Stromal cell of bone marrow (primary cell): ENCODE measurements around the gene FXYD5.
A peak's percentile ranks its signal among the peaks of the same experiment; 100 is the strongest.

Source experiments
- DNase-seq: peaks from one replicate; pipeline ENCODE4 v3.0.0-alpha.2; 2012; ENCODE audit warnings: low read depth

Gene FXYD5, protein sequence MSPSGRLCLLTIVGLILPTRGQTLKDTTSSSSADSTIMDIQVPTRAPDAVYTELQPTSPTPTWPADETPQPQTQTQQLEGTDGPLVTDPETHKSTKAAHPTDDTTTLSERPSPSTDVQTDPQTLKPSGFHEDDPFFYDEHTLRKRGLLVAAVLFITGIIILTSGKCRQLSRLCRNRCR

DNA sequence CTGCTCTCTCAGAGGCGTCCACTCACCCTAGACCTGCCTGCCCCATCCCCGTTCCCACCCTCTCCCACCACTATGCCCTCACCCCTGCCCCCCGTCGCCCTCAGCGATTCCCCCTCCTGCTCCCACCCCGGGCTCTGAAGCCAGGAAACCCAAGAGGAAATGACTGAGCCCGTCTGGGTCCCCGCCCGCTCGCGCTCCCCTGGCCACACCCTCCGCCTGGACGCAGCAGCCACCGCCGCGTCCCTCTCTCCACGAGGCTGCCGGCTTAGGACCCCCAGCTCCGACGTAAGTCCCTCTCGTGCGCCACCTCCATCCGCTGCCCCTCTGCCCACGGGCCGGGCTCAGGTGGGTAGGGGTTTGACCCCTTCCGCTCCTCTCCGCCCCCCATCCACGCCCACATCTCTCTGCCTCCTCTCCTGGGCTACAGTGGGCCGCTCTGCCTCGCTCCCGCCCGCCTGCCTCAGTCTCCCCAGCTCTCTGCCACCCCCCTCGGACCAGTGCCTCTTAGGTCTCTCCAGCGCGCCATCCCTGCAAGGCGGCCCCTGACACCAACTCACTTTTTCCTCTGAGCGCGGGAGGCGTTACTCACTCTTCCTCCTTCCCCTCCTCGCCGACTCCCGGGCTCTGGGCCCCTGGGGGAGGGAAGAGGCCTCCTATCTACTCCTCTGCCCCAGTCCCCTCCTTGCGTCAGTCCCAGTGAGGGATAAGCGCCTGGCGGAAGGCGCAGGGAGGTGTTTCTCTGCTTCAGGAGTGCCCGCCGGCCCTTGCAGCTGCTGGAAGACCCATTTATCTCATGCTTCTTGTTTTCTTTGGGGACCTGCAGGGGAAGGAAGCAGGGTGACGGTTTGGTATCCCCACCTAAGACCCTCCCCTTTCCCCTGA, at the start of gene FXYD5:
FXYD5 (plus strand) TSS at position 211 of the 882 bp plus-strand sequence. CDS start 816 bp downstream, outside the sequence.
- peak; percentile 73 for DNase-seq

DNA sequence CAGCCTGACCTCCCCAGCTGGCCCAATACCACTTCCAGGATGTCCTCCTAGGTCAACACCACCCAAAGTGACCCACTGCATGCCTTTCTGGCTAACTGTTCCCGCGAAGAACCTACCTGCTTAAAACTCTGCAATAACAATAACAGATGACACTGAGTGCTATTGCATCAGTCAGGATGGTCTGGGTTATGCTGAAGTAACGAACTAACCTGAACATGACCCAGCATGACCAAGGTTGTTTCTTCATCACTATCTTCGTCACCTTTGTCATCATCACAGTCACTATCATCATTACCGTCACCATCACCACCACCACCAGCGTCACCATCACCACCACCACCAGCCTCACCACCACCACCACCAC, 49.5 kb upstream of the FXYD5 start:
- no peak for DNase-seq

DNA sequence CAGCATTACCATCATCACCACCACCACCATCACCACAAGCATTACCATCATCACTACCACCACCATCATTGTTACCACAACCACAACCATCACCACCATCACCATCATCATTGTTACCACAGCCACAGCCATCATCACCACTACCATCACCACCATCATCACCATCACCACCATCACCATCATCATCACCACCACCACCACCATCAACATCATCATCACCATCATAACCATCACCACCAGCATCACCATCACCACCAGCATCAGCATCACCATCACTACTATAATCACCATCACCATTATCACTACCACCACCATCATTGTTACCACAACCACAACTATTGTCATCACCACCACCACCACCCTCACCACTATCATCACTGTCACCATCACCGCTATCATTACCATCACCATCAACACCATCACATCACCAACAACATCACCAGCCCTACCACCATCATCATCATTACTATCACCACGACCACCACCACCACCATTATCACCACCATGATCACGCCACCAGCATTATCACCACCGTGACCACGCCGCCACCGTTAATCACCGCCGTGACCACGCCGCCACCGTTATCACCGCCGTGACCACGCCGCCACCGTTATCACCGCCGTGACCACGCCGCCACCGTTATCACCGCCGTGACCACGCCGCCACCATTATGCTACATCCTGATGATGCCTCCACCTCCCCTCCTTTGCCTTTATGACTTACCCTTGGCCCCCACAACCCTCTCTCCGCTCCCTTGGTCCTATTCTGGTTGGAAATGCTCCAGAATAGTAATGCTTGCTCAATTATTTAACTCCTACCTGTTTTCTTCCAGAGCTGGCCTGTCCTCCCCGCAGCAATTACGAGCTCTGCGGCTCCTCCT, 48.9 kb upstream of the FXYD5 start:
- DNase-seq = no peak

DNA sequence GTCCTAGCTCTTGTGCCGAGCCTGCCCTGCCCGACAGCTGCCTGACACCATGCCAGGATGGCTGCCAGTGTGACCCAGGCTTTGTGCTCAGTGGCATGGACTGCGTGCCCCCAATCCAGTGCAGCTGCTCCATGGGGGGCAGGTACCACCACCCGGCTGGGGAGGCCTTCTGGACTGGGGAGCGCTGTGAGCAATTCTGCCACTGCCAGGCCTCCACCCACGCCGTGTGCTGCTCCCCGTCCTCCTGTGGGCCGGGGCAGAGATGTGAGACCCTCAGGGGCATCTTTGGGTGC, 48.3 kb upstream of the FXYD5 start:
- no peak for DNase-seq

DNA sequence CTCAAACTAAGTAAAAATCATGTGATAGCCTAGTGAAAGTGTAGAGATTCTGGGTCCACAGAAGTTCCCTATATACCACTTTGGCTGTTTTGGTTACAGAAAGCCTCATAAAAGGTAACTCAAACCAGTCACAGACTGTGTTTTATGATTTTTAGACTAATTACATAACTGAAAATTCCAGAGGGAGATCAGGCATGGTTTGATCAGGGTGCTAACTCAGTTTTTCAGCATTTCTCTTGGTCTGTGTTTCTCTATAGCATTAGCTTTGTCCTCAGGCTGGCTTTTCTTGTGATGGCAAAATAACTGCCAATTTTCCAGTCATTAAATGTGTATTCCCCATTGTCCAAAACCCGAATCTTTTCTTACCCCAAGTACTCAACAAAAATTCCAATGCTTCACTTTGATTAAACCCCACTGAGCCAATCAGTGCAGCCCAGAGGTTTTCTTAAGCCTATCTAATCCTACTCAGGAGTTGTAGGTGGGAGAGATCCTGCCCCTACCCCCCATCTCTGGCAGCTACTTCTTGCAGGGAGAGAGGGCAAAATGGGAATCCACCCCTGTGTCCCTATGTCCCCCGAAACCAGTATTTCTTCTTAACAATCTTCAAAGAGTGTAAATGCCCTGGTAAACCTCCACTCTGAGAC, 47.5 kb upstream of the FXYD5 start:
- no peak for DNase-seq

DNA sequence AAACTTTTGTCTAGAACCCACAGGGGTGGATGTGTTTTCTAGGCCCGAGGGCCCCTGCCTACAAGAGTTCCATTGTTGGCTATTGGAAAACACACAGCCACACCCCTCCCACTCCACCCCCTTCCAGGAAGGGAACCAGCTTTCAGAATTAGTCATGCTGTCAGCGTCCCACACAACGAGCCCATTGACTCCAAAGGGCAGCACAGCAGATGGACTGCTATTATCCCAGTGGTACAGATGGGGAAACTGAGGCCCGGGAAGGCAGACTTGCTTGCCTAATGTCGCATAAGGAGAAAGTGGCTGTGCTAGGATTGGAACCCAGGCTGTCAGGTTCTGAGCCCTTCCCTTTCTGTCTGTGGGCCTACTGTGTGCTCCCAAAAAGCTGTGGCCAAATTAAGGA, 47.0 kb upstream of the FXYD5 start:
- peak; percentile 34 for DNase-seq

DNA sequence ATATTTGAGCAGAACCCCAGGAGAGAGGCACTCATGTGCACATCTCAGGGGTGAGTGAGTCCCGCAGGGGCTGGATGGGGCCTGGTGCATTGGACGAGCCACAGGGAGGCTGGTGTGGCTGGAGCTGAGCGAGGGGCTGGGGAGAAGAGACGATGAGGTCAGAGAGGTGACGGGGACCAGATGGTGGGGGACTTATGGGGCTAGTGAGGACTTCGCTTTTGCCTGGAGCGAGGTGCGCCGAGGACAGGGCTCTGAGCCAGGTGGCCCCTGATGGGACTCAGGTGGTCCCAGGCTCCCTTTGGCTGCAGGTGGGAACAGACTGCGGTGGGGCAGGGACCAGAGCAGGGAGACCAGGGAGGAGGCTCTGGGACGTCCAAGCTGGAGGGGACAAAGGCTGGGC, 45.8 kb upstream of the FXYD5 start:
- no peak for DNase-seq

DNA sequence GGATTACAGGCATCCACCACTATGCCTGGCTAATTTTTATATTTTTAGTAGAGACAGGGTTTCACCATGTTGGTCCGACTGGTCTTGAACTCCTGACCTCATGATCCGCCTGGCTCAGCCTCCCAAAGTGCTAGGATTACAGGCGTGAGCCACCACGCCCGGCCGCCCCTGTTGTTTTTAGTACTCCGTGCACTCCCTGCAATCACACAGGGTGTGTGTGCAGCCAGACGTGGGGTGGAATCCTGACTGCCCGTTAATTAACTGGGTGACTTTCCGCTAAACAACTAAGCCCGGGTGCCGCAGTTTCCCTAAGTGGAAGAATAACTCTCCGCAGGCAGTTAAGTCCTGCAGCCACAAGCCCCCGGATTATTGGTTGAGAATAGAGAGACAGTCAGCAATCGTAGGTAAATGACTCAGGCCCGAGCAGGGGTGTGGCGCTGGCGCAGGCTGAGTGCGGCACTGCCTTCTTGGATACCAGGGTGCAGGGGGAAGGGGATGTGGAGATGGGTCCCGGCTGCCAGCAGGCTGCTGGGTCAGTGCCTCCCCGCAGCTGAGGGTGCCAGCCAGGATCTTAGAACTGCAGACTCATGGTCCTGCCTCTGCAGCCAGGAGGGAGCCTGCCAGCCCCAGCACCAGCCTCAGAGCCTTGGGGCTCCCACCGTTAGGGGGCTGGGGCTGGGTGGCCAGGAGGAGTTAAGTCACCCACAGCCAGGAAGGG, 45.0 kb upstream of the FXYD5 start:
- DNase-seq = no peak

DNA sequence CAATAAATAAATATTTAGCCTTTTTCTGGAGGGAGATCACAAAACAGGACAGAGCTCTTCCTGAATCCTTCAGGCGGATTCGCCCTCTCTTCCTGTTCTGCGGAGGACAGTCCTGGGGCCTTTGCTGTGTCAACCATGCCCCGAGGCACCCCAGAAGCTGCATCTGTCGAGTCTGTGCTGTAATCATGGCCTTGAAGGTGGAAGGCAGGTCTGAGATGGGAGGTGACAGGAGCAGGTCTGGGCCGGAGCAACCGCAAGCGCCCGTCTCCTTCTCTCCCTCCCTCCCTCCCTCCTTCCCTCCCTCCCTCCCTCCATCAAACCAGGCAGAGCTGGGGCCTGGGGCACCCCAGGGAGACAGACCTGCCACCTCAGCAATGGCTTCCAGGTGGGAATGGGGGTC, 43.6 kb upstream of the FXYD5 start:
- DNase-seq = no peak

DNA sequence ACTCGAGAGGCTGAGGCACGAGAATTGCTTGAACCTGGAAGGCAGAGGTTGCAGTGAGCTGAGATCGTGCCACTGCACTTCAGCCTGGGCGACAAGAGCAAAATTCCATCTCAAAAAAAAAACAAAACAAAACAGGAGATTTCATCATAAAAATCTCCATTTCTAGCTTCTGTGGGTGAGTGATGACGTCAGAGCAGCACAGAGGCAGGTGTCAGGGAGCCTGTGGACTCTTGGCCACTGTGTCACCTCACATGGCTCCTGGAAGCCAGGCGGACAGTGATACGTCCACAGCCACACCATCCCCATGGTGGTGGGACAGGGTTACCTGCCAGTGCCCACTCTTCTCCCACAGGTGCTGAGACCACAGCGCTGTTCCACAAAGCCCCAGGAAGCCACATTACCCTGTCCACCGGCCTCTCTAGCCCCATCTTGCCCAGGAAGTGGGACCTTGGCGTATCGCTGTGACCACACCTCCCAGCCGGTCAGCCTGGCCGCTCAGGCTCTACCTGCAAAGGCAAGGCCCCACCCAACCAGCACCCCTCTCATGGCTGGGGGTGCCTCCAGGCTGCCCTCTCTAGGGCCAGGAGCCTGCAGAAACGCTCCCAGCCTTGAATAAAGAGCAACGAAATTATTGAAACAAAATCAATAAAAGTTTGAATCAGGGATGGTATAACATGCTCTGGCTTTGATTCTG, 41.4 kb upstream of the FXYD5 start:
- no peak for DNase-seq

DNA sequence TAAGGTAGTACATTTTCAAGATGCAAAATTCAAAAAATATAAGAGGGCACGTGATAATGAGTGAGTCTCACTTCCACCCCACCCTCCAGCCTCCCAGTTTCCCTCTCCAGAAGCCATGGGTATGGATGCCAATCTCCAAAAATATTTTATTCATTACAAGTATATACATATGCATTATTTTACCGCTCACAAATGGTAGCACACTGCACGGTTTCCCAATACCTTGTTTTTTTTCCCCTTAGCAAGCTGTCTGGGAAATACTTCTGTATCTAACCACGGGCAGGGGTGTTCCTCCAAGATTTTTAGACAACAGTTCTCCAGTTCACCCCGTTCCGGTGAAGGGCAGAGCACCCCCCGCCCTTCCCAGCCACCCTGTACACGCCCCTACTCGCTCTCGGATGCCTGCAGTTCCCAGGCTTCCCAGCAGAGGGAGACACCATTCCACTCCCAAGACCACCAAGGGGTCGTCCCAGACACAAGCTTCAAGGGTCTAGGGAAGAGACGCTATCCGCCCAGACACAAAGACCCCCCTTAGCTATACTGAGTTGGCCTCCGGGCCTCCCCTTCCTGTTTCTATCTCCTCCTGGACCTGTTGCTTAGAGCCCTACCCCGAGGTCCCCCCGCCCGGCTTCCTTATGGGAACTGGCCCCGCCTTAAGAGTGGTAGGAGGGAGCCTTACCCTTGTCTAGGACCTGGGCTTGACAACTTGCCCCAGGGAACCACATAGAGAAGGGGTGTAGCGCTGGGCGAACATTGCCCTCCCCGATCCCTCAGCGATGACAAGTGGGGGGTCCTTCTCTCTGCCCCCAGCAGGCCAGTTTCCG, 40.0 kb upstream of the FXYD5 start:
- no peak for DNase-seq

DNA sequence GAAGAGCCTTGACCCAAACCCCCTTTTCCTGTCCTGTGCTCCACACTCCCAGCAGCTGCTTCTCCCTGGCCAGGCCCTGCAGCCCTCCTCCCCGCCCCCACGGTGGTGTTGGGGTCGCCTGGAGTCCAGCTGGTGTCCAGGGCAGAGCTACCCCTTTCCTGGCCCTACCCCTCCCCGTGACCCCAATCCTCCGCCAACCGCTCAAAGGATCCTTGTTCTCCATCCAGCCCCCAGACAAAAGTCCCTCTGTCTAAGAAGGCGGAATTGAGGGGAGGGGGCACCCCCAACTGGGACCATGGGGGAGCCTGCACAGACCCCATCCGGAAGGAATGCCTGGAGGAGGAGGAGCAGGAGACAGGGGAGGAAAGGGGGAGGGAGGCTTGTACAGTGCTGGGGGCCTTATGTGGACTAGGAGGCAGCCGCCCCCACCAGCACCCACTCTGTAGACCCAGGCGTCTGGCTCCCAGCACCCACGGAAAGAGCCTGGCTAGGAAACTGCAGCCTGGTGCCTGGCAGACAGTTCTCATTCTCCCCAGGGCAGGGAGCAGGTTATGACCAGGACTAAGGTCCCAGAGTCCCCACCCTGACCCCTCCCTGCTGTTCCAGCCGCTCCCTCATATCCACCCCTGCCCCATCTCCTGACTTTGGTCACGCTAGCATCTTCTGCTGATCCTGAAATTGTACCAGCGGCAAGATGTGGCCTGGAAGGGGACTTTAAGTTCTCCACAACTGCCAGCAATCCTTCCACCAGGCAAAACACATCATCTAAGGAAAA, 39.2 kb upstream of the FXYD5 start, which contains the start of gene FXYD3:
FXYD3 (plus strand) TSS at position 647 of the 775 bp plus-strand sequence. CDS start 3,554 bp downstream, outside the sequence.
- DNase-seq = no peak

DNA sequence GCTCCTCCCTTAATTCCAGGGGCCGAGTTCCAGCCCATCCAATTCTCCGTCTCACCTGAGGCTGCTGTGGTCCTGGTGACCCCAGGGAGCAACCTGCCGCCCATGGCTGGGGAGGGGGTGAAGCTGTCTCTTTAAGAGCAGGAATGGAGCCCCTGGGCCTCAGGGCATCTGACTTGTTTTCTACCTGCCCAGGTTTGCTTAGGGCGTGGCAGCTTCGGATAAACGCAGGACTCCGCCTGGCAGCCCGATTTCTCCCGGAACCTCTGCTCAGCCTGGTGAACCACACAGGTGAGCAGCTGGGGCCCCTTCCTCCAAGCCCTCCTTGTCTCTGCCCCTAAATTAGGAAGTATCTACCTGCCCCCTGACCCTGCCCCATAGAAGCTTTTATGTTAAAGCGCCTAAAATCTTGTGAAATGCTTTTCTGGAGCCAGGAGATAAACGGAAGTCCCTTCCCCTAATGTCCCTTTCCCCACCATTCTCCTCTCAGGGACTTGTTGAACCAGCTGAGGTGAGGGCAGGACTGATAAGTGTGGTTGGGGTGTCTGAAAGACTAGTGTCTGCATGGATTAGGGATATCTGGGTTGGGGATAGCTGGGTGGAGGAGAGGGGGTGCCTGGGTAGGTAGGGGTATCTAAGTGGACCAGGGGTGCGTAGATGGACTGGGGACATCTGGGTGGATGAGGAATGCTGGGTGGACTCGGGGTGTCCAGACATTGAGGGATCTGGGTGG, 38.3 kb upstream of the FXYD5 start:
- DNase-seq = no peak

DNA sequence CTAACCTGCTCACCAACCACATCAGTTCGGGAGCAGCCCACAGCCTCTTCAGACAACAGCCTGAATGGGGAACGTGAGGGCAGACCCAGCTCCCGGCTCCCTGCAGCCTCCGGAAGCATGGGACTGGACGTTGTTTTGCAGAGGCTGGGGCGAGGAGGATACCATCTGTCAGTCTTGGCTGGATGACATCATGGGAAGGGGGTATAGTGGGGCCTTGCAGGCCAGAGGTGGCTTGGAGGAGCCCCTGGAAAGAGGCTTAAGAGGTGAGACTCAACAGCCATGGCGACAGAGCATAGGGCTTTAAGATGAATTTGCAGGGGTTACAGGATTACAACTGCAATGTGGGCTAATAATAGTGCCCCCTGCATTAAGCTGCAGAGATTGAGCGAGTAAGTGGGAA, 37.4 kb upstream of the FXYD5 start:
- DNase-seq = no peak

DNA sequence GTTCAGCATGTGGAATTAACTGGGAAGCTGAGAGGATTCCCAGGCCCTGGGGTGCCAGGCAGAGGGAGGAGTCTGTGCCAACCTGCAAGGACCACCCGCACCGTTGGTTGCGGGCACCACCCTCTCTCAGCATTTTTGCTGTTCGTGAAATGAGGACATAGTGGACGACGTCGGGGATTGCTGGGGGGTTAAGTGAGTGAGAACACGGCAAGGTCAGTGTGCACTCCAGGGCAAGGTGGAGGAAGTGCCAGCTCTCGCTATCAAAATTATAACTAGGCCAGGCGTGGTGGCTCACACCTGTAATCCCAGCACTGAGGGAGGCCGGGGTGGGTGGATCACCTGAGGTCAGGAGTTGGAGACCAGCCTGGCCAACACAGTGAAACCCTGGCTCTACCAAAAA, 36.7 kb upstream of the FXYD5 start:
- no peak for DNase-seq

DNA sequence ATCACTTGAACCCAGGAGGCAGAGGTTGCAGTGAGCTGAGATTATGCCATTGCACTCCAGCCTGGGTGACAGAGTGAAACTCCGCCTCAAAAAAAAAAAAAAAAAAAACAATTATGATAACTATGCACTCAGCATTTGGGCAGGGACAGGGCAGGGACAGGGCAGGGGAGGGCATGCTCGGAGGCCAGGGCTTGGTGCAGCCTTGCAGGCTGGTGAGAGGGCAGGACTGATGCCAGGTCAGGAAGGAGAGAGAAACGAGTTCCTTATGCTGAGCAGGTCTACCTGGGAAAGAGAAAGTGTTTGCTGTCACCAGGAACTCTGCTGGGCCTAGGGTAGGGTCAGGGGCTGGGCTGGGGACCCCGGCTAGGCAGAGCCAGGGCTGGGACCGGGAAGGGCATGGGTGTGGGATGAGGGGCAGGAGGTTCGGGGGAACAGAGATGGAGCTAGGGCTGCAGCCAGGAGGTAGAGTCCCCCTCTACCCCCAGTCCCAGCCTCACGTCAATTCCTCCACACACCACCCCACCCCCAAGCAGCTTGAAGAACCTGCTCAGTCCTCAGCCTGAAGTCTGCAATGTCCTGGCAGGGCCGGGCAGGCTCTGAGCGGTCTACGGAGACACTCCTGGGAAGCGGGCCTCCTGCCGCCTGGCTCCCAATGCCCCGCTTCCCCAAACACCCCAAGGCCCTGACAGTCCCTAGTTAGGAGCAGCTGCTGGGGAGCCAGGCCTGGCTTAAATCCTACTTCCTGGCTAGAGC, 36.1 kb upstream of the FXYD5 start:
- no peak for DNase-seq

DNA sequence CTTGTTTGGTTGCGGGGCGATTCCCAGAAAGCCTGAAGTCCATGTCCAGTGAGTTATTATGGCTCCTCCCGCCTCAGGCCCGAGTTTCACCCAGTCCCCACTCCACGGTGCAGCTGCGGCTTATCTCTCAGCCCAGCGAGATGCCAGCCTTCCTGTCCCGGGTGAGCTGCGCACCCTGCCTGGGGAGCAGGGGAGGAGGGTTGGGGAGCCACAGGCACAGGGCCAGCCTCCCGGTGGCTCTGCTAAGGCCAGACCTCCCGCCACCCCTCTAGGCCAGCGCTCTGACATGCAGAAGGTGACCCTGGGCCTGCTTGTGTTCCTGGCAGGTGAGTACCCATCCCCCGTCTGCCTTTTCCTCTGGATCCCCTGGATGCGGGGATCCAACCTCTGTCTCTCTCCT, 35.4 kb upstream of the FXYD5 start:
- DNase-seq = no peak

DNA sequence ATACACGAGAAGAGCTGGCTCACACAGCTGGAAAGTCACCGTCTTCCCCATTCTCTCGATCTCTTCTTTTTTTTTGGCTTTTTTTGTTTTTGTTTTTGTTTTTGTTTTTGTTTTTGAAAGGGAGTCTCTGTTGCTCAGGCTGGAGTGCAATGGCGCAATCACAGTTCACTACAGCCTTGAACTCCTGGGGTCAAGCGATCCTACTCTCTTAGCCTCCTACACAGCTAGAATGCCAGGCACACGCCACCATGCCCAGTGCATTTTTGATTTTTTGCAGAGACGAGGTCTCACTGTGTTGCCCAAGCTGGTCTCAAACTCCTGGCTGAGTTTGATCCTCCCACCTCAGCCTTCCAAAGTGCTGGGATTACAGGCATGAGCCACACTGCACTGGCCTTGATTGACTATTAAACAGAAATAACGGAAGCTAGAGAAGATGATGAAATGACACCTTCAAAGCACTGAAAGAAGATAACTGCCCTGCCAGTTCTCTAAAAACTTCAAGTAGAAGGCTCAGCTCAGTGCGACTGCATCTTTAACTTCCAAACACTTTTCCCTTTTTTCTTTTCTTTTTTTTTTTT, 34.9 kb upstream of the FXYD5 start:
- DNase-seq = no peak
